GM12892 (cell line): Measurements from ENCODE around the gene STIMATE.

Source experiments
- POLR2A ChIP-seq: IDR thresholded peaks from 2 replicates; pipeline ENCODE4 v1.6.1; 2011; ENCODE audit warnings: low read depth, low read length, control low read depth
- POLR2AphosphoS5 ChIP-seq: IDR thresholded peaks from 2 replicates; pipeline ENCODE4 v1.6.1; 2011; ENCODE audit warnings: low read depth, low read length, control low read depth

DNA sequence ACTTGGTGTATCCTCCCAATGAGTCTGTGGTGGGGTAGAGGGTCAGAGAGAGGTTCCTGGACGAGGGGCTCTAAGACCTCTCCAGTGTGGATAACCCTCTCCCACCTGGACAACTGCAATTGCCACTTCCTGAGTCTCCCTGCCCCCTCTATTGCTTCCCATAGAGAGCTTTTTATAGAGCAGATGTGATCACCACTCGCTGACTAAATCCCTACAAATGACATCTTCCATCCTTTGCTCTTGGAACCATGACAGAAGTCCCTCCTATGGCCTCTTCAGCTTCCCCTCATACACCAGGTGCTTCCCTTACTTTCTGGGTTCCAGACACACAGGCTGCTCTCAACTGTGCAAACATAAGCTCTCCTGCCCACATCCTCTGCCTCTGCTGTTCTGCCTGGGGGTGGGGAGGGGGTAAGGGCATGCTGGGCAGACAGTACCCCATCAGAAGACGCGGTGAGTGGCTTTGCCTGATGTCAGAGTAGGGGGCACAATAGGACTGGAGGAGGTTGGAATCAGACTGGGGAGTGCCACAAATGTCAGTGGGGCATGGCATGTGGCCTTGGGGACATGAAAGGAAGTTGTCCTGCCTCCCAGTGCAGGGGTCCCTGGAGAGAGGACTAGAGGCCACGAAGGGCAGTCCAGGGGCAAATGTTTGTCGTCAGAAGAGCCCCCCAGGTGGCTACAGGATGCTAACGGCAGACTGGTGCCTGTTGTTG lies 87.5 kb downstream of the STIMATE start:
- no peak for TF ChIP-seq POLR2A
- no peak for TF ChIP-seq POLR2AphosphoS5
